GM23248 (cell line): ENCODE data around the gene PRDX3. TPM values are rescaled to one million over a fixed set of nuclear protein-coding genes. Genes with fewer than 3 reads are reported as not detected.

ENCODE experiments used
- DNase-seq: peaks from one replicate; pipeline ENCODE4 v3.0.0-alpha.2; 2015
- H2AFZ ChIP-seq: fragments of 200-600 bp; sonication (generic); 2 replicates; pipeline ENCODE4 v1.6.1; 2016; ENCODE audit warnings: antibody characterized with exemption
- H3F3A ChIP-seq: fragments of 200-600 bp; sonication (generic); 2 replicates; pipeline ENCODE4 v1.6.1; 2016; ENCODE audit warnings: mild to moderate bottlenecking, antibody characterized with exemption, mixed run types; ENCODE audit not compliant: insufficient read depth
- H3K27ac ChIP-seq: fragments of 200-600 bp; sonication (generic); 2 replicates; pipeline ENCODE4 v1.5.1; 2016; ENCODE audit warnings: mild to moderate bottlenecking
- H3K27me3 ChIP-seq: fragments of 200-600 bp; sonication (generic); replicated peaks from 2 replicates; pipeline ENCODE4 v1.6.1; 2016; ENCODE audit warnings: mild to moderate bottlenecking; ENCODE audit not compliant: insufficient read depth
- H3K36me3 ChIP-seq: fragments of 200-600 bp; sonication (generic); 2 replicates; pipeline ENCODE4 v1.6.1; 2016; ENCODE audit warnings: low read depth, mild to moderate bottlenecking
- H3K4me1 ChIP-seq: fragments of 200-600 bp; sonication (generic); 2 replicates; pipeline ENCODE4 v1.6.1; 2016; ENCODE audit warnings: mild to moderate bottlenecking; ENCODE audit not compliant: insufficient read depth
- H3K4me2 ChIP-seq: fragments of 200-600 bp; sonication (generic); one replicate; pipeline ENCODE4 v1.6.1; 2016; ENCODE audit warnings: mild to moderate bottlenecking; ENCODE audit not compliant: unreplicated experiment
- H3K4me3 ChIP-seq: fragments of 200-600 bp; sonication (generic); 2 replicates; pipeline ENCODE4 v1.5.1; 2016; ENCODE audit warnings: mild to moderate bottlenecking
- H3K79me2 ChIP-seq: fragments of 200-600 bp; sonication (generic); 2 replicates; pipeline ENCODE4 v1.6.1; 2016; ENCODE audit warnings: mild to moderate bottlenecking; ENCODE audit not compliant: insufficient read depth
- H3K9ac ChIP-seq: fragments of 200-600 bp; sonication (generic); 2 replicates; pipeline ENCODE4 v1.6.1; 2016; ENCODE audit warnings: mild to moderate bottlenecking
- H3K9me2 ChIP-seq: fragments of 200-600 bp; sonication (generic); 2 replicates; pipeline ENCODE4 v1.6.1; 2016; ENCODE audit warnings: mixed run types, mild to moderate bottlenecking, moderate library complexity; ENCODE audit not compliant: insufficient read depth
- H3K9me3 ChIP-seq: fragments of 200-600 bp; sonication (generic); one replicate; pipeline ENCODE4 v1.6.1; 2017; ENCODE audit warnings: low read depth
- H4K20me1 ChIP-seq: fragments of 200-600 bp; sonication (generic); 2 replicates; pipeline ENCODE4 v1.6.0; 2016; ENCODE audit not compliant: insufficient read depth
- EZH2 ChIP-seq: fragments of 200-600 bp; sonication (generic); IDR thresholded peaks from 2 replicates; pipeline ENCODE4 v1.6.1; 2018; ENCODE audit warnings: antibody characterized with exemption, mild to moderate bottlenecking; ENCODE audit not compliant: insufficient read depth, poor library complexity, severe bottlenecking
- EZH2phosphoT487 ChIP-seq: fragments of 200-600 bp; sonication (generic); IDR thresholded peaks from 2 replicates; pipeline ENCODE4 v1.6.1; 2018; ENCODE audit warnings: antibody characterized with exemption, moderate library complexity, mild to moderate bottlenecking, low read depth; ENCODE audit not compliant: insufficient read depth
- WGBS, 2 experiments: methylation state at CpG; one replicate each; pipeline ENCODE4 v1.1.6; 2015 to 2017; ENCODE audit warnings: low lambda C conversion rate in 2 of 2, low coverage in 1 of 2; ENCODE audit errors: missing lambda C conversion rate in 2 of 2; 5-methylcytosine and 5-hydroxymethylcytosine counted together
- in situ Hi-C: fragments of 300-500 bp; cut with MboI; formaldehyde crosslinking; loops from 2 replicates; pipeline ENCODE4 v1.15.0; 2020
- polyA plus RNA-seq: library from polyadenylated mRNA; unstranded; fragments of >200 nt; fragmentation: Nextera tagmentation; extraction: Ambion mirVana; gene quantifications from 2 replicates; pipeline ENCODE4 v1.2.1, GENCODE V29; 2016
- total RNA-seq: library from RNA; depleted of rRNA; stranded (reverse); fragments of >200 nt; shearing (Covaris generic); gene quantifications from 2 replicates; pipeline ENCODE4 v1.2.3, GENCODE V29; 2014; rRNA removed

Gene PRDX3
- 246 TPM in 2 replicates for total RNA-seq
- 302 and 306 TPM in 2 replicates for polyA plus RNA-seq

- Histone ChIP-seq H3F3A (peaks cover 14% of the 10 kb centered on the region), H3K27ac (peak within 1 kb of the TSS; percentile 82), H3K4me2 (peak within 1 kb of the TSS; percentile 88), H3K9ac (peak within 1 kb of the TSS; percentile 88), H4K20me1 (no peaks in the 10 kb centered on the region), H3K4me3 (peak within 1 kb of the TSS; percentile 85), H3K36me3 (peaks cover 5% of the 10 kb centered on the region), H3K9me2 (no peaks in the 10 kb centered on the region), H3K4me1 (peaks cover 16% of the 10 kb centered on the region; the same call in 1 of the 2 replicates), H3K9me3 (no peaks in the 10 kb centered on the region), H3K27me3 (no peaks in the 10 kb centered on the region), H2AFZ (peak within 1 kb of the TSS; percentile 97), H3K79me2 (peaks cover 48% of the 10 kb centered on the region)
- TF ChIP-seq EZH2, result no peak
- TF ChIP-seq EZH2phosphoT487, result no peak
- in situ Hi-C loops, result no loop called here
- WGBS, 2 experiments, result 1% methylated on average over 45 of the region's 45 CpGs
- peak; percentile 97 for DNase-seq
Observed at GRCh38 chr10:119178372-119179119, at the start of gene PRDX3. Gene PRDX3 (minus strand): TSS chr10:119178812. CDS start chr10:119178790, 22 bp downstream.

GRCh38 chr10:119227825-119228224 is 49.2 kb upstream of the PRDX3 start:
- Histone ChIP-seq H3K79me2 (peaks cover 91% of the 10 kb centered on the region), H2AFZ (no peak overlapping the region), H3F3A (no peaks in the 10 kb centered on the region), H3K4me2 (no peak overlapping the region), H3K36me3 (no peaks in the 10 kb centered on the region), H3K9ac (no peak overlapping the region), H3K4me1 (no peaks in the 10 kb centered on the region), H3K9me2 (no peaks in the 10 kb centered on the region), H3K27me3 (no peaks in the 10 kb centered on the region), H3K9me3 (no peaks in the 10 kb centered on the region), H3K27ac (no peak overlapping the region), H4K20me1 (no peaks in the 10 kb centered on the region), H3K4me3 (no peak overlapping the region)
- 97% methylated on average over 6 of the region's 6 CpGs for WGBS, 2 experiments
- TF ChIP-seq EZH2 (no peak), EZH2phosphoT487 (no peak)
- DNase-seq, result no peak
- in situ Hi-C loops, result no loop called here

GRCh38 chr10:119225083-119225658 is 46.6 kb upstream of the PRDX3 start:
- in situ Hi-C loops, result no loop called here
- H4K20me1 ChIP-seq, result no peaks in the 10 kb centered on the region
- no peaks in the 10 kb centered on the region for H3K27me3 ChIP-seq

GRCh38 chr10:119222966-119223386 is 44.4 kb upstream of the PRDX3 start:
- Histone ChIP-seq H3K4me3 (no peak overlapping the region), H3K4me1 (peaks cover 26% of the 10 kb centered on the region), H3K79me2 (peaks cover 88% of the 10 kb centered on the region), H3K27me3 (no peaks in the 10 kb centered on the region), H3K9ac (no peak overlapping the region), H4K20me1 (no peaks in the 10 kb centered on the region), H3K27ac (no peak overlapping the region), H3K9me2 (no peaks in the 10 kb centered on the region), H2AFZ (no peak overlapping the region), H3K36me3 (no peaks in the 10 kb centered on the region), H3K9me3 (no peaks in the 10 kb centered on the region), H3K4me2 (no peak overlapping the region), H3F3A (peaks cover 18% of the 10 kb centered on the region)
- in situ Hi-C loops, result no loop called here
- no peak for DNase-seq
- 88 to 94% methylated on average over 9 of the region's 9 CpGs for WGBS, 2 experiments
- no peak for TF ChIP-seq EZH2
- no peak for TF ChIP-seq EZH2phosphoT487

More at GRCh38 chr10:119225083-119225658, 46.6 kb upstream of the PRDX3 start:
- 99 to 100% methylated on average over 4 of the region's 4 CpGs for WGBS, 2 experiments
- Histone ChIP-seq H3K4me1 (peaks cover 16% of the 10 kb centered on the region), H3K27ac (no peak overlapping the region), H3K4me3 (no peak overlapping the region), H3K79me2 (peaks cover 93% of the 10 kb centered on the region), H3K4me2 (no peak overlapping the region), H3K9me2 (no peaks in the 10 kb centered on the region), H2AFZ (no peak overlapping the region), H3K9ac (no peak overlapping the region), H3K9me3 (no peaks in the 10 kb centered on the region), H3K36me3 (no peaks in the 10 kb centered on the region), H3F3A (peaks cover 7% of the 10 kb centered on the region; the same call in 1 of the 2 replicates)
- TF ChIP-seq EZH2phosphoT487 (no peak), EZH2 (no peak)
- DNase-seq, result no peak
